Rectal smooth muscle tissue (tissue), 1 donor: ENCODE data around the gene TRPM4.

Source experiments
- H3K27ac ChIP-seq: one replicate; pipeline ENCODE4 v1.7.0; 2013; ENCODE audit warnings: low read depth, low read length, inconsistent platforms
- H3K27me3 ChIP-seq: one replicate; pipeline ENCODE4 v1.7.0; 2013; ENCODE audit warnings: low read length; ENCODE audit not compliant: control insufficient read depth, insufficient read depth
- H3K36me3 ChIP-seq: one replicate; pipeline ENCODE4 v1.7.0; 2013; ENCODE audit warnings: low read length; ENCODE audit not compliant: control insufficient read depth, insufficient read depth
- H3K4me1 ChIP-seq: one replicate; pipeline ENCODE4 v1.7.0; 2013; ENCODE audit warnings: low read length; ENCODE audit not compliant: control insufficient read depth, insufficient read depth
- H3K4me3 ChIP-seq: one replicate; pipeline ENCODE4 v1.7.0; 2013; ENCODE audit warnings: low read length
- H3K9ac ChIP-seq: one replicate; pipeline ENCODE4 v1.7.0; 2013; ENCODE audit warnings: low read length

The TRPM4 gene

GRCh38 chr19:49149652-49150105 is 7.9 kb upstream of the TRPM4 start:
- Histone ChIP-seq H3K27ac (peak overlapping the region; percentile 72), H3K27me3 (peaks cover 3% of the 10 kb centered on the region), H3K4me3 (peak overlapping the region; percentile 81), H3K9ac (peak overlapping the region; percentile 76), H3K4me1 (peaks cover 7% of the 10 kb centered on the region), H3K36me3 (no peaks in the 10 kb centered on the region)

DNA sequence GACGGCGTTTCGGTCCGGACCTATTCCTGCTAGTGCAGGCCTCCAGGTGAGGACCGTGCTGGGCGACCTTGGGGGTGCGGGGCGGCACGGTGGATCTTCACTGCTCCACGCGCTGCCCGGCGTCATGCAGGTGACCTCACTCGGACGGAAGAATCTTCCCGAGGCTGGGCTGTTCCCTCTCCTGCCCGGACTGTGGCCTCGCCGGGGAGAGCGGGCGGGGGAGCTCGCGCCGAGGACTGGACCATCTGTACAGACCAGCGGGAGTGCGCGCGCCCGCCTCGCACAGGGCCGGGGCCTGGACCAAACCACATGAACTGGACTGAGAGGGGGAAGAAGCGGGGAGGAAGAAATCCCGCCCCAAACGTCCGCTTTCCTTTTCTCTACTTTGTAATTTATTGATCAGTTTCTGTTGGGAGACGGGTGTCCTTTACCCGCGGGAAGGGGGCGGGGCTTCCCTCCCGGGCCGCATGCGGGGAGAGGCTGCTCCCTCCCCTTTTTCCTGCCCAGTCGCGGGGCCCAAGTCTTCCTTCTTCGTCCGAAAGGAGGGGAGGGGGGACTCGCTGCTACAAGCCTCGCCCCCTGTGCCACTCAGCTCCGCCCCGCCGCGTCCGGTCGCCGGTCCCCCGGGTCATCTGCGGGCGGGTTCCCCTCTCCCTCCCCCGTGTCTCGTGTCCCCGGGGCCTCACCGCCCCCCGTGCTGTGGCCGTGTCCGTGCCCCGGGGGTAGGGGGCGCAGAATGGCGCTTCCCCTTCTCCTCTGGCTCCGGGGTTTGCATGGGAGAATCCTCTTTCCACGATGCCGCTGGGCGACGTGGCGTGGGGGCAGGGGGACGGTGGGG is 7.3 kb upstream of the TRPM4 start:
- peak overlapping the region; percentile 72 for H3K27ac ChIP-seq
- no peaks in the 10 kb centered on the region for H3K36me3 ChIP-seq
- peak overlapping the region; percentile 76 for H3K9ac ChIP-seq
- peak overlapping the region; percentile 81 for H3K4me3 ChIP-seq
- H3K27me3 ChIP-seq = peaks cover 3% of the 10 kb centered on the region
- H3K4me1 ChIP-seq = peaks cover 7% of the 10 kb centered on the region

DNA sequence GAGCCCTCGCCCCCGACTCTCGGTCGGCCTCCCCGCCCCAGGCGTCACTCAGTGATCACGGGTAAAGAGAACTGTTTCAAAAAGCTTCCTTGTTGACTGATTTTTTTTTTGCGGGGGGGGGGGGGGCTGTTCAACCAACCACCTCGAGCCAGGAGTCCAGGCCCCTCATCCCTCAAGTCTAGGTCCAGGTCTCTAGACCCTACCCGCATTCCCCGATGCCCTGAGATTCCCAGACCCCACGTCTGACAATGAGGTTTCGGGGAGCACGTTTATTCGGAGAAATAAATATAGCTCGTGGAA is 6.7 kb upstream of the TRPM4 start:
- no peak overlapping the region for H3K9ac ChIP-seq

DNA sequence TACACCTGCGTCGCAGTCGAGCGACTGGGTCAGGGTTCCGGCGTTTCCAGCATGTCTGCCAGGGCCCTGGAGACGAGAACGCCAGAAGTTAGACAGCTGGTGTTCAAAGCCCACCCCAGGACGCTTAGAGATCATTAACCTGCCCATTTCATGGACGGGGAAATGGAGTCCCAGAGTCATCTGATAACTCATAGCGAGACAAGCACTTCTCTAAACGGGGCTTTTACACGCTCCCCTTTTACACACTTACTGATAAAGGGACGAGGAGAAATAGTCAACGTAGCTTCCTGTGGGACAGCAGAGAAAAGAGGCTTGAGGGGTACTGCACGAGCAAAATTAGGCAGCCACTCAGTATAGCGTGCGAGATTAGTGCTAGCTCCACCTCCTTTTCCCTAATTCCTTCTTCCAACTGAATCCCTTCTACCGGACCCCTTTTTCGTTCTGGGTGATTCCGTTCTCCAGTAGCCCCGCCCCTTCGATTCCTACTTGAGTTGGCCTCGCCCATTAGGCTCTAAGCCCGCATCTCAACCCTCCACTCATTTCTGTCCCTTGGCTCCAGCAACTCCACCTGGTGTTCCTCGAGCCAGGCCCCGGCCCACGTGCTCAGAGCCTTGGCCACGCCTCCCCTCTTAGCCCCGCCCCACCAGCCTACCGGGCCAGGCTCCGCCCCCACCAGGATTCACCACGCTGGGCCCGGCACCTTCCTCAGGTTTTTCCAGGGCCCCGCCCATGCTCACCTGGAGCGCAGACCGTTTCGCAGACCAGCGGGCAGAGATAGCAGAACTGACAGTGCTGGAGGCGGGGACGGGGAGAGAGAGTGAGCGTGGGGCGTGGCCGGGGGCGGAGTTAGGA is 6.1 kb upstream of the TRPM4 start:
- no peak overlapping the region for H3K9ac ChIP-seq
- H3K4me3 ChIP-seq = peak overlapping the region; percentile 33
- no peaks in the 10 kb centered on the region for H3K36me3 ChIP-seq
- H3K27ac ChIP-seq = no peak overlapping the region
- H3K27me3 ChIP-seq = no peaks in the 10 kb centered on the region
- H3K4me1 ChIP-seq = peaks cover 7% of the 10 kb centered on the region

More for the DNA sequence above, 6.7 kb upstream of the TRPM4 start:
- Histone ChIP-seq H3K4me3 (peak overlapping the region; percentile 81), H3K27ac (no peak overlapping the region), H3K4me1 (peaks cover 7% of the 10 kb centered on the region), H3K27me3 (no peaks in the 10 kb centered on the region), H3K36me3 (no peaks in the 10 kb centered on the region)

DNA sequence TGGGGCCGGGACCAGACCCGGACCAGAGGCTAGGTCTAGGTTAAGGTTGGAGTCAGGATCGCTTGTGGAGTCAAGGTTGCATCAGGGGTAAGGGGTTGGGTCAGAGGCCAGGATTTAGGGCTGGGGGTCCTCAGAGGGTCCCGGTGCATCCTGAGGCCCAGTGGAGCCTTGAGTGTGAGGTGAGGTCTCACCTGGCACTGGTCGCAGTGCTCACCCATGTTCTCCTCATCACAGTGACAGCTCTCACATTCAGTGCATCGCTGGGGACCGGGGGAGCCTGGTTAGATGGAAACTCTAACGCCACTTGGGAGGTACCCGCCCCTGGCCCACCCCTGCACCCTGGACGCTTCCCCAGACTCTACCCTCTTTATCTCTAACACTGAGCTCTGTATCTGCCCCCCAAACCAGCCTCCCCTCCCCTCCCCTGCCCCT is 5.5 kb upstream of the TRPM4 start:
- no peak overlapping the region for H3K4me3 ChIP-seq

DNA sequence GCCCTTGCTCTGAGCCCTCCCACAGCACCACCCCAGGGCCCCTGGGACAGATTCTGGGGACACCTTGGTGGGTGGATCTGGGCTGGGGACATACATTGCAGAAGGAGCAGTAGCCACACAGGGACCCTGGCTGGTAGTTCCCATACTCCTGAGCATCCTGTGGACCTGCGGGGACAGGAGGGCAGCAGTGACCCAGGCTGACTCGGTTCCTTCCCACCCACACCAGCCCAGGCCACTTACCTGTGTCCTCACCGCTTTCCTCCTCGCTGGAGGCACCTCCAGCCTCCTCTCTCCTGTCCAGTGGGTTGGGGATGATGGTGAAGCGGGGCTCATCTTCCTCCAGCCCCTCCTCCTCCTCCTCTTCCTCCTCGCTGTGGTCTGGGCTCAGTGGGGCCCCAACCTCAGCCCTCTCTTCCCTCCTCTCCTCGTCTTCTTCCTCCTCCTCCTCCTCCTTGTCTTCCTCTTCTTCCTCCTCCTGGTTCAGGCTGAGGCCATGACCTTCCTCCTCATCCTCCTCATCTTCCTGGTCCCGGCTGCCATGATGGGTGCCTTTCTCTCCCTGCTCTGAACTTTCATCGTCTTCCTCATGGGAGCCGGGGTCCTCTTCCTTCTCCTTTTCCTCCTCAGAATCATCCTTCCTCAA is 4.3 kb upstream of the TRPM4 start:
- Histone ChIP-seq H3K9ac (no peak overlapping the region), H3K36me3 (no peaks in the 10 kb centered on the region), H3K27ac (no peak overlapping the region), H3K27me3 (no peaks in the 10 kb centered on the region), H3K4me1 (peaks cover 7% of the 10 kb centered on the region), H3K4me3 (no peak overlapping the region)

More for the DNA sequence above, 5.5 kb upstream of the TRPM4 start:
- Histone ChIP-seq H3K36me3 (no peaks in the 10 kb centered on the region), H3K4me1 (peaks cover 7% of the 10 kb centered on the region), H3K27me3 (no peaks in the 10 kb centered on the region), H3K9ac (no peak overlapping the region), H3K27ac (no peak overlapping the region)

DNA sequence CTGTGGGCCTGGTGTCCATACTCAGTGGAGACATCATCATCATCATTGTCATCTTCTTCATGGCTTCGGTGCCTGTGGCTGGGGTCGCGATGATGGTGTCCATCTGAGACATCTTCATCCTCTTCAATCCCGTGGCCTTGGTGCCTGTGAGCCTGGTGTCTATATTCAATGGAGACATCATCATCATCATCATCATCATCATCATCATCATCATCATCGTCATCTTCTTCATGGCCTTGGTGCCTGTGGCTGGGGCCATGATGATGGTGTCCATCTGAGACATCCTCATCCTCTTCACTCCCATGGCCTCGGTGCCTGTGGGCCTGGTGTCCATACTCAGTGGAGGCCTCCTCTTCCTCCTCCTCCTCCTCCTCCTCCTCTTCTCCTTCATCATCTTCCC is 3.3 kb upstream of the TRPM4 start:
- Histone ChIP-seq H3K4me1 (peaks cover 6% of the 10 kb centered on the region), H3K4me3 (no peak overlapping the region), H3K27me3 (no peaks in the 10 kb centered on the region), H3K27ac (no peak overlapping the region), H3K9ac (no peak overlapping the region), H3K36me3 (no peaks in the 10 kb centered on the region)

DNA sequence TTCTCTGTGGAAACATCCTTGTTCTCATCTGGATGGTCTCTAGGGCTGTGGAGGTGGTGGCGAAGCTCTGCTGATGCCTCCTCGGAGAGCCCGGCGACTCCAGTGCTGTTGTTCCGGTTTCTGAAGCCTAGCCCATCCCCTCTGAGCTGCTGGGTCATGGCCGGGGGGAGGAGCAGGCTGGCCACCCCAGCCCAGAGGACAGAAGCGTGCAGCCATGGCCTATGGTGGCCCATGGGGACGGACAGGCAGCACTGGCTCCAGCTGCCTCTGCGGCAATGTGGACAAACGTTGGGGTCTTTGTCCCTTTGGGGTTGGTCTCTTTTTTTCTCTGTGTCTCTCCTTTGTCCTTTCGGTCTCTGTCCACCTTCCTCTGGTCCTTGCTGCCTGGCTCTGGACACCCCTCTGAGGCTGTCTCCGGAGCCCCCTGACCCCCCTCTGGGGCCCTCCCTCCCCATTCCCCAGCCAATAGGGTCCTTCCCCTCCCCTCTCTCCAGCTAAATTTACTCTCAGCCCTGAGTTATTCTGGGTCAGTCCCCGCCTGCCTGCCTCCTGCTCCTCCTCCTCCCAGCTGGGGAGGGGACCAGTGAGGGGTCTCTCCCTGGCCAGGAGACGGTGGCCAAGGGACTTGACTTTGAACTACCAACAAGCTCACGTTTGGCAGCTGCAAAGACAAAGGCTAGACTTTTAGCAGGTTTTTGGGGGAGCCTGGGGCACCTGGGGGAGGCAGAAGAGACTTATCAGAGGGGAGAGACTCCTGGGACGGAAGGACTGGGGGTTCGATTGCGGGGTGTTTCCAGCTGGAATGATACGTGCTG is 2.4 kb upstream of the TRPM4 start, which contains the start of gene HRC:
TSS of gene HRC (minus strand) at position 392 of the 815 bp plus-strand sequence. CDS start at position 233, 159 bp downstream.
- H3K9ac ChIP-seq = no peak within 1 kb of the TSS
- no peak within 1 kb of the TSS for H3K27ac ChIP-seq

DNA sequence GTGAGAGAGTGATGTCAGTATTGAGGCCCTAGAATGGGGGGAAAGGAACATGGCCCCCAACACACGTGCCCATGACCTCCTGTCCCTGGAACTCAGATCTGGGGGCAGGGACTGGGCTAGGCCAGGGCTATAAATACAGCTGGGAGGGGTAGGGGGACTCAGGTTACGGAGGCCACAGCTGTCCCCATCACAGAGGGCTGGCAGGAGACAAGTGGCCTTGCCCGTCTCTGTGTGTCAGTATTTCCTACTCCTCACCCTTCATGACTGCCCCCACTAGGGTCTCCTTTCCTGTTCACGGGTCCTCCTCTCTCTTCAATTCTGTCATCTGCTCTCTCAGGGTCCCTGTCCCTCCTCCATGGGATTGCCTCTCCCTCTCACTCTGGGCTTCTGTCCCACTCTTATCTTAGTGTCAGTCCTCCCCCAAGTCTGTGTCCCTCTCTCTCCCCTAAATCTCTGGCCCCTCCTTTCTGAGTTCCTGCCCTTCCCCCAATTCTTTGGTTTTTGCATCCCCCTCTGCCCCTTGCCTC is 1.7 kb upstream of the TRPM4 start:
- H3K27ac ChIP-seq = no peak overlapping the region
- peaks cover 3% of the 10 kb centered on the region for H3K4me1 ChIP-seq
- H3K36me3 ChIP-seq = no peaks in the 10 kb centered on the region
- no peak overlapping the region for H3K9ac ChIP-seq
- H3K27me3 ChIP-seq = no peaks in the 10 kb centered on the region
- no peak overlapping the region for H3K4me3 ChIP-seq

More for the DNA sequence above, 2.4 kb upstream of the TRPM4 start, which contains the start of gene HRC:
- Histone ChIP-seq H3K27me3 (no peaks in the 10 kb centered on the region), H3K4me1 (peaks cover 3% of the 10 kb centered on the region), H3K36me3 (no peaks in the 10 kb centered on the region), H3K4me3 (no peak within 1 kb of the TSS)

DNA sequence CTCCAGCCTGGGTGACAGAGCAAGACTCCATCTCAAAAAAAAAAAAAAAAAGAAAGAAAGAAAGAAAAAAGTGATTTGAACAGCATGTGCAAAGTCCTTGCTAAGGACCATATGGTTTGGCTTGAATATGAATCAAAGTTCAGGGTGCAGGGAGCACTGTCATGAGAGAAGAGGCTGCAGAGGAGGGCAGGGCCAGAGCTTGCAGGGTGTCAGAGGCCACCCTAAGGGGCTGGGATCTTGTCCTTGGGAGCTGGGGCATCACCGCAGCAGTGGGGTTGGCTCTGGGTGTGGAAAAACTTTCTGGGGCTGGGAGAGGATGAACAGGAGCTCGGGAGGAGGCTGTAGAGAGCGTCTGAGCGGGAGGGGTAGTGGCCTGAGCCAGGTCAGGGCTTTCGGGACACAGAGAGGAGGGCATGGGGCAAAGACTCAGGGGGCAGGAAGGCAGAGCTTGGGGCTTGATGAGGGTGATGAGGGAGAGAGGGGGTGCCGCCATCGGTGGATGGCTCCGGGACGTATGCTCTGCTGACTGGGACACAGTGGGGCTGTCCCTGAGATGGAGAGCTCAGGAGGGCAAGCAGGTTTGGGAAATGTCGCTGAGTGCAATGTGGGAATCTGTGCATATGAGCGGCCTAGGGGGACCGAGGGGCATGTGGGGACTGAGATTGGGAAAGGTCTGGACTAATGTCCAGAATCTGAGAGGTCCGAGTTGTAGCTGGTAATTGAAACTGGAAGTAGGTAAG is 3.0 kb downstream of the TRPM4 start:
- H3K4me3 ChIP-seq = no peak overlapping the region
- H3K36me3 ChIP-seq = no peaks in the 10 kb centered on the region
- H3K4me1 ChIP-seq = peaks cover 5% of the 10 kb centered on the region
- no peaks in the 10 kb centered on the region for H3K27me3 ChIP-seq
- H3K9ac ChIP-seq = no peak overlapping the region
- H3K27ac ChIP-seq = no peak overlapping the region

DNA sequence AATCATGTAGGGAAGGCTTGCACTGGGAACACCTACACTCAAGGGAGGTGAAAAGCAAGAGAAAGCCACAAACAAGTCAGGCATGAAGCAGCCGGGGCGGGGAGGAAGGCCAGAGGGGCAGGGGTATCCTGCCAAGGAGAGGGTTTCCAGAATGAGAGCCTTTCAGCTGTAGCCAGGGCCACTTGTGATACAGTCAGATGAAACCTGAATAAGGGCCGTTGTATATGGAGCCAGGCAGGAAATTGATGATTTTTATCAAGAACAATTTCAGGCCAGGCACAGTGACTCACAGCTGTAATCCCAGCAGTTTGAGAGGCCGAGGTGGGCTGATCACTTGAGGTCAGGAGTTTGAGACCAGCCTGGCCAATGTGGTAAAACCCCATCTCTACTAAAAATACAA is 4.4 kb downstream of the TRPM4 start:
- Histone ChIP-seq H3K36me3 (no peaks in the 10 kb centered on the region), H3K4me1 (peaks cover 8% of the 10 kb centered on the region), H3K9ac (no peak overlapping the region), H3K4me3 (no peak overlapping the region), H3K27me3 (no peaks in the 10 kb centered on the region), H3K27ac (no peak overlapping the region)
